HepG2 (cell line): ENCODE results near the gene OR2H1.

ENCODE experiments used
- GMEB2 ChIP-seq: IDR thresholded peaks from 2 replicates; pipeline ENCODE4 v1.6.1; 2016; ENCODE audit warnings: missing biosample characterization, missing genetic modification reagents, low read depth
- SETDB1 ChIP-seq: sonication (generic); formaldehyde crosslinking; IDR thresholded peaks from 2 replicates; pipeline ENCODE4 v1.5.1; 2020; ENCODE audit warnings: missing genetic modification reagents, mild to moderate bottlenecking, borderline replicate concordance
- YY1 ChIP-seq: IDR thresholded peaks from 2 replicates; pipeline ENCODE4 v1.6.1; 2011; ENCODE audit warnings: low read length, low read depth, moderate library complexity, mild to moderate bottlenecking; ENCODE audit not compliant: insufficient read depth, insufficient replicate concordance

- no peak for TF ChIP-seq SETDB1 (CRISPR knock-in tag)
- no peak for TF ChIP-seq YY1
- no peak for TF ChIP-seq GMEB2
Measured at GRCh38 chr6:29509239-29509638, 52.3 kb downstream of the OR2H1 start.
